Sigmoid colon (tissue), 7 donors: ENCODE results near the gene EEF2. TPM values are rescaled to one million over a fixed set of nuclear protein-coding genes. Genes with fewer than 3 reads are reported as not detected.
A peak's percentile ranks its signal among the peaks of the same experiment; 100 is the strongest.

Experiments
- DNase-seq: peaks from one replicate; pipeline ENCODE4 v3.0.0-alpha.2; 2019
- H3K27ac ChIP-seq, 4 donors: fragments of 200-600 bp; sonication (generic); one replicate each; pipeline ENCODE4 v1.5.1; 2016 to 2019; ENCODE audit warnings: mild to moderate bottlenecking in 1 of 4
- H3K27me3 ChIP-seq, 3 donors: fragments of 200-600 bp; sonication (generic); one replicate each; pipeline ENCODE4 v1.5.1; 2019; ENCODE audit warnings: mild to moderate bottlenecking in 1 of 3
- H3K36me3 ChIP-seq, 4 donors: fragments of 200-600 bp; sonication (generic); one replicate each; pipeline ENCODE4 v1.5.1; 2016 to 2019
- H3K4me1 ChIP-seq, 4 donors: fragments of 200-600 bp; sonication (generic); one replicate each; pipeline ENCODE4 v1.5.1; 2017 to 2019
- H3K4me3 ChIP-seq, 4 donors: fragments of 200-600 bp; sonication (generic); one replicate each; pipeline ENCODE4 v1.5.1; 2017 to 2019; ENCODE audit warnings: mild to moderate bottlenecking in 2 of 4, moderate library complexity in 1 of 4
- H3K9me3 ChIP-seq, 4 donors: fragments of 200-600 bp in 3 of 4; sonication (generic) in 3 of 4; one replicate each; pipeline versions ENCODE4 v1.5.1 to v1.6.1; 2013 to 2019
- CTCF ChIP-seq, 4 experiments: fragments of 450-650 bp in 3 of 4; fragments of 200-600 bp in 1 of 4; IDR thresholded peaks; one replicate each; pipeline ENCODE4 v1.5.1; 2016 to 2019; ENCODE audit warnings: antibody characterized with exemption in 4 of 4, mild to moderate bottlenecking in 3 of 4, moderate library complexity in 2 of 4
- EP300 ChIP-seq, 4 donors: sonication (generic); formaldehyde crosslinking; IDR thresholded peaks; one replicate each; pipeline ENCODE4 v1.6.1; 2017; ENCODE audit warnings: antibody characterized with exemption in 4 of 4
- POLR2A ChIP-seq, 2 donors: fragments of 450-650 bp; IDR thresholded peaks; one replicate each; pipeline ENCODE4 v1.6.1; 2016; ENCODE audit warnings: antibody characterized with exemption in 2 of 2, mild to moderate bottlenecking in 2 of 2, moderate library complexity in 2 of 2
- POLR2AphosphoS5 ChIP-seq, 4 donors: sonication (generic); formaldehyde crosslinking; IDR thresholded peaks; one replicate each; pipeline ENCODE4 v1.6.1; 2017; ENCODE audit warnings: antibody characterized with exemption in 4 of 4
- WGBS, 2 donors: extraction: QIAGEN DNeasy Blood & Tissue Kit; methylation state at CpG; one replicate each; pipeline ENCODE4 v1.1.7; 2013; 5-methylcytosine and 5-hydroxymethylcytosine counted together
- intact Hi-C: fragments of 100-400 bp; cut with DNase I; formaldehyde crosslinking; loops from one replicate; pipeline ENCODE4 v1.15.1; 2023
- polyA plus RNA-seq, 3 donors: library from polyadenylated mRNA; stranded (reverse); fragments of 200-250 nt; gene quantifications; one replicate each; pipeline ENCODE4 v1.2.3, GENCODE V29; 2013
- total RNA-seq, 4 donors: library from RNA; depleted of rRNA; stranded (reverse); fragments of >200 nt; gene quantifications; one replicate each; pipeline ENCODE4 v1.1.0, GENCODE V29; 2016
- donor health status: healthy with polysubstance abuse.
- donor health status: Bipolar disorder and iron deficiency.
- donor health status: healthy.

EEF2 gene
- total and polyA plus RNA-seq, 7 donors: 906 to 2,448 (median 1,842) TPM

DNA sequence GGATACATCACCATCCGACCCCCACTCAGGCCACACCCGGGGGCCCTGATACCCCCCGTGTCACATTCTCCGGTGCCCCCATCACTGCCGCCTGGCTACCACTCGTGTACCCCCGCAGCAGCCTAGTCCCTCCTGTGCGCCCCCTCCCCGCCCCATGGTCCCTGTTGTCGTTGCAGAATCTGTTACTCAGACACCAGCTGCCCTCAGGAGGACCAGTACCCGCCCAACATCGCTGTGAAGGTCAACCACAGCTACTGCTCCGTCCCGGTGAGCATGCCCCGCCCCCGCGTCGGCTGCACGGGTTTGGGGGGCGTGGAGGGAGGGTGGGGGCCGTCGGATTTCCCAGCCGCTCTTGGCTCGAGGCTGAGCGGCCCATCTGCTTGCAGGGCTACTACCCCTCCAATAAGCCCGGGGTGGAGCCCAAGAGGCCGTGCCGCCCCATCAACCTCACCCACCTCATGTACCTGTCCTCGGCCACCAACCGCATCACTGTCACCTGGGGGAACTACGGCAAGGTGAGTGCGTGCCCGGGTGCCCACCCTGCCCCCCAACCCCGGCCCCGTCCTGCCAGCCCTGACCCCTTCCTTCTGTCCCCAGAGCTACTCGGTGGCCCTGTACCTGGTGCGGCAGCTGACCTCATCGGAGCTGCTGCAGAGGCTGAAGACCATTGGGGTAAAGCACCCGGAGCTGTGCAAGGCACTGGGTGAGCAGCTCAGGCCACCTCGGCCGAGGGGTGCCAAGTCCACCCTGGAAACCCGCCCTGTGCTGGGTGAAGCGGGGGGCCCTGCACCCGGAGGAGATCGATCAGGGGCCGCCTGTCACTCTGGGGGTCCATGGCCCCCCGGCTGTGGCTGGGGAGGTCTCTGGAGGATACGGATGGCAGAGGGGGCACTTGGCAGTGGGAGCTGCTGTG is 43.3 kb upstream of the EEF2 start:
- TF ChIP-seq CTCF (IDR thresholded peaks at IDR 0.05): no peak
- no peak for TF ChIP-seq EP300 (IDR thresholded peaks at IDR 0.05)
- TF ChIP-seq POLR2AphosphoS5 (IDR thresholded peaks at IDR 0.05): no peak
- no peak for TF ChIP-seq POLR2A (IDR thresholded peaks at IDR 0.05)
- Histone ChIP-seq H3K9me3 (no peaks in the 10 kb centered on the region), H3K4me3 (no peak overlapping the region), H3K36me3 (peaks cover 31 to 97% (median 43%) of the 10 kb centered on the region in 4 donors), H3K27ac (no peak overlapping the region), H3K4me1 (peaks cover 0 to 7% (median 2%) of the 10 kb centered on the region in 4 donors), H3K27me3 (no peaks in the 10 kb centered on the region)
- DNase-seq: no peak
- intact Hi-C loops: no loop called here
- 93 to 94% methylated on average over 48 of the region's 48 CpGs for WGBS, 2 donors

GRCh38 chr19:4027146-4027545 is 41.9 kb upstream of the EEF2 start:
- no peak for DNase-seq
- 91 to 92% methylated on average over 16 of the region's 16 CpGs for WGBS, 2 donors
- H3K36me3 ChIP-seq: peaks cover 25 to 86% (median 36%) of the 10 kb centered on the region in 4 donors

DNA sequence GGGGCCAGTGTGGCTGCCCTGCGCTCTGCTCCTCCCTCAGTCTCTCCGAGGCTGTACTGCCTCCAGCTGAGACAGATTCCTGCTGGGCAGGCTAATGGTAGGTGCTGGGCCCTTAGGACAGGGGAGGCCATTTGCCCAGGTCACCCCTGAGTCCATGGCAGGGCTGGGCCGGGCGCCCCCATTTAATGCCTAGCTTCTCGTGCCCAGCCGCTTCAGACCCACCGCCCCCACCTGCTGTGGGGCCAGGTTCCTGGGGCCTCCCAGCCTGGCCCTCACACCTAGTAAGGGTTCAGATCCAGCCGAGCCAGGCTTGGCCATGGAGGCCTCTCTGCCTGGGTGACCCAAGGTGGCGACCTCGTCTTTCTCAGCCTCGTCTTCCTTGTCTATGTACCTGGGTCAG is 40.1 kb upstream of the EEF2 start:
- H3K9me3 ChIP-seq: no peaks in the 10 kb centered on the region
- WGBS, 2 donors: 73 to 74% methylated on average over 11 of the region's 11 CpGs
- peaks cover 0 to 6% (median under 1%) of the 10 kb centered on the region in 4 donors for H3K4me1 ChIP-seq
- TF ChIP-seq CTCF (IDR thresholded peaks at IDR 0.05) (no peak), EP300 (IDR thresholded peaks at IDR 0.05) (no peak), POLR2A (IDR thresholded peaks at IDR 0.05) (no peak)
- no peak for DNase-seq
- H3K4me3 ChIP-seq: no peak overlapping the region
- H3K36me3 ChIP-seq: peaks cover 25 to 68% (median 31%) of the 10 kb centered on the region in 4 donors
- intact Hi-C loops: no loop called here
- no peak overlapping the region for H3K27ac ChIP-seq
- H3K27me3 ChIP-seq: no peaks in the 10 kb centered on the region

More at GRCh38 chr19:4027146-4027545, 41.9 kb upstream of the EEF2 start:
- TF ChIP-seq EP300 (IDR thresholded peaks at IDR 0.05) (no peak), CTCF (IDR thresholded peaks at IDR 0.05) (no peak), POLR2A (IDR thresholded peaks at IDR 0.05) (no peak), POLR2AphosphoS5 (IDR thresholded peaks at IDR 0.05) (no peak)
- Histone ChIP-seq H3K4me1 (peaks cover 0 to 1% (median 0%) of the 10 kb centered on the region in 4 donors), H3K4me3 (no peak overlapping the region), H3K27ac (no peak overlapping the region), H3K9me3 (no peaks in the 10 kb centered on the region), H3K27me3 (no peaks in the 10 kb centered on the region)
- intact Hi-C loops: no loop called here

DNA sequence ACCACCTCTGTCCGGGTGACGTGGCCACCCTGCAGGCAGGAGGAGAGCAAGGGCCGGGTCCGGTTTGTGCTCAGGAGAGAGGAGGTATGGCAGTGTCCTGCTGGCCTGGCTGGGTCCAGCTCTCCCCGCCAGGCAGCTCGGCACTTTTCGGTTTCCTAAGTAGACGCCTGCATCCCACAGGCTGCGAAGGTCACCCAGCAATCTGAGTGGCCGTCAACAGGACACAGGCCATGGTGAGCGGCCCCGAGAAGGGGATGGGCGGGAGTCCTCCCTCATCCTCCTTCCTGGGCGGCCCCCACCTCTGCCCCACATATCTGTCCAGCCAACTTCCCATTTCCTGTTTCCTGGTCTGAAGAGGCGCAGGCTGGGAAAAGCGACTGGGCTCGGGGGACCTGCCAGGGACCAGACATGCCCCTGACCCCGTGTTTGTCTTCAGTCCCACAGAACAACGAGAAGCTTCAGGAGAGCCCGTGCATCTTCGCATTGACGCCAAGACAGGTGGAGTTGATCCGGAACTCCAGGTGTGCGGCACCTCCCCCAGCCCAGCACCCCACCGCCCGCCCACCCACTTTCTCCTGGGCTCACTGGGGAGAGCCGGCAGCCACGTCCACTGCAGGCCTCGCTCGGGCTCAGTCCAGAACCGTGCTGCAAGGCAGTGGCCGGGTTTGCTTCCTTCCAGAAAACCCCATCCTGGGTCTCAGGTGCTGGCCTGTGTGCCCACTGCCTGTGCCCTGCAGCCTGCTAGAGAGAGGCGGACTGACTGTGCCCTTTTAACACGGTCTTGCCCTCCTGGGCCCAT is 38.5 kb upstream of the EEF2 start:
- 90 to 91% methylated on average over 34 of the region's 34 CpGs for WGBS, 2 donors
- H3K9me3 ChIP-seq: no peaks in the 10 kb centered on the region
- H3K36me3 ChIP-seq: peaks cover 13 to 53% (median 19%) of the 10 kb centered on the region in 4 donors
- no peaks in the 10 kb centered on the region for H3K27me3 ChIP-seq
- H3K4me1 ChIP-seq: peaks cover 0 to 21% (median 13%) of the 10 kb centered on the region in 4 donors
- peak overlapping the region in 1 of 4 donors; percentile 3 for H3K27ac ChIP-seq
- intact Hi-C loops: no loop called here
- TF ChIP-seq CTCF (IDR thresholded peaks at IDR 0.05) (no peak), POLR2AphosphoS5 (IDR thresholded peaks at IDR 0.05) (no peak), EP300 (IDR thresholded peaks at IDR 0.05) (no peak), POLR2A (IDR thresholded peaks at IDR 0.05) (no peak)
- H3K4me3 ChIP-seq: no peak overlapping the region
- DNase-seq: no peak
